SK-N-SH (cell line): ENCODE results near the gene DNAH5.

Source experiments
- CTCF ChIP-seq: fragments of 200-600 bp; sonication (generic); IDR thresholded peaks from 2 replicates; pipeline ENCODE4 v1.6.1; 2017; ENCODE audit warnings: antibody characterized with exemption, mild to moderate bottlenecking, moderate library complexity
- GABPA ChIP-seq: IDR thresholded peaks from 2 replicates; pipeline ENCODE4 v1.4.0; 2012; ENCODE audit warnings: low read depth, mild to moderate bottlenecking
- REST ChIP-seq: IDR thresholded peaks from 2 replicates; pipeline ENCODE4 v1.6.1; 2012; ENCODE audit warnings: mild to moderate bottlenecking, low read depth, low read length, moderate library complexity
- SMC3 ChIP-seq: IDR thresholded peaks from 2 replicates; pipeline ENCODE4 v1.6.1; 2012; ENCODE audit warnings: low read depth, low read length, improper control_type of control experiment

GRCh38 chr5:13708432-13708831, 236.1 kb downstream of the DNAH5 start:
- no peak for TF ChIP-seq REST
- TF ChIP-seq SMC3 = no peak
- TF ChIP-seq GABPA = no peak
- no peak for TF ChIP-seq CTCF
